CD14-positive monocyte (primary cell): Measurements from ENCODE around the gene TNS4. TPM values are rescaled to one million over a fixed set of nuclear protein-coding genes. Genes with fewer than 3 reads are reported as not detected.

Experiments
- DNase-seq, 3 donors: peaks; one replicate each; pipeline ENCODE4 v3.0.0-alpha.2; 2011 to 2022
- H2AFZ ChIP-seq: 2 replicates; pipeline ENCODE4 v1.6.0; 2012; ENCODE audit warnings: mild to moderate bottlenecking, low read depth, low read length, inconsistent platforms; ENCODE audit not compliant: insufficient read depth, poor library complexity, severe bottlenecking
- H3K27ac ChIP-seq, 2 donors: 1 replicate in 1 of 2; 2 replicates in 1 of 2; pipeline ENCODE4 v1.5.1; 2012 to 2013; ENCODE audit warnings: low read length in 2 of 2, control low read depth in 1 of 2, inconsistent platforms in 1 of 2, low read depth in 1 of 2, mild to moderate bottlenecking in 1 of 2
- H3K27me3 ChIP-seq, 2 donors: one replicate each; pipeline versions ENCODE4 v1.6.0 to v1.6.1; 2011 to 2013; ENCODE audit warnings: low read length in 2 of 2; ENCODE audit not compliant: control insufficient read depth in 2 of 2, insufficient read depth in 2 of 2
- H3K36me3 ChIP-seq, 2 donors: replicated peaks in 1 of 2; 1 replicate in 1 of 2; 2 replicates in 1 of 2; pipeline versions ENCODE4 v1.5.1 to v1.6.1; 2012 to 2013; ENCODE audit warnings: low read length in 2 of 2, control low read depth in 1 of 2, inconsistent platforms in 1 of 2, mild to moderate bottlenecking in 1 of 2; ENCODE audit not compliant: insufficient read depth in 2 of 2, control insufficient read depth in 1 of 2
- H3K4me1 ChIP-seq, 2 donors: 1 replicate in 1 of 2; 2 replicates in 1 of 2; pipeline versions ENCODE4 v1.5.1 to v1.6.1; 2012 to 2013; ENCODE audit warnings: low read length in 2 of 2, control low read depth in 1 of 2, inconsistent platforms in 1 of 2, mild to moderate bottlenecking in 1 of 2, moderate library complexity in 1 of 2; ENCODE audit not compliant: insufficient read depth in 2 of 2, control insufficient read depth in 1 of 2
- H3K4me2 ChIP-seq: replicated peaks from 2 replicates; pipeline ENCODE3; 2012; ENCODE audit warnings: low read length, moderate library complexity, mild to moderate bottlenecking; ENCODE audit not compliant: poor library complexity, severe bottlenecking; ENCODE audit errors: extremely low read depth
- H3K4me3 ChIP-seq, 3 experiments: fragments of 200-600 bp in 1 of 3; sonication (generic) in 1 of 3; replicated peaks in 1 of 3; 1 replicate in 2 of 3; 2 replicates in 1 of 3; pipeline ENCODE4 v1.5.1; 2011 to 2013; ENCODE audit warnings: low read length in 3 of 3, mild to moderate bottlenecking in 3 of 3, control low read depth in 2 of 3, low read depth in 2 of 3, inconsistent platforms in 1 of 3, moderate library complexity in 1 of 3
- H3K79me2 ChIP-seq: 2 replicates; pipeline ENCODE4 v1.6.0; 2012; ENCODE audit warnings: mild to moderate bottlenecking, control low read depth, inconsistent platforms, low read length, moderate library complexity; ENCODE audit not compliant: insufficient read depth
- H3K9ac ChIP-seq: 2 replicates; pipeline ENCODE4 v1.6.0; 2017; ENCODE audit warnings: low read length, mild to moderate bottlenecking; ENCODE audit not compliant: insufficient read depth, poor library complexity, severe bottlenecking
- H3K9me3 ChIP-seq, 2 donors: replicated peaks in 1 of 2; 1 replicate in 1 of 2; 2 replicates in 1 of 2; pipeline versions ENCODE4 v1.5.1 to v1.6.1; 2012 to 2013; ENCODE audit warnings: low read length in 2 of 2, control low read depth in 1 of 2; ENCODE audit not compliant: control insufficient read depth in 1 of 2, insufficient read depth in 1 of 2
- H4K20me1 ChIP-seq: 2 replicates; pipeline ENCODE4 v1.6.0; 2012; ENCODE audit warnings: mild to moderate bottlenecking, low read length, control low read depth, moderate library complexity; ENCODE audit not compliant: insufficient read depth
- H3K27ac Mint-ChIP-seq, 7 donors: one replicate each; pipeline ENCODE4 v1.8.0; 2020; ENCODE audit warnings: mild to moderate bottlenecking in 7 of 7, mixed read lengths in 7 of 7, moderate library complexity in 6 of 7, inconsistent platforms in 2 of 7
- H3K27me3 Mint-ChIP-seq, 3 donors: one replicate each; pipeline ENCODE4 v1.8.0; 2021 to 2022; ENCODE audit warnings: low read depth in 3 of 3, mild to moderate bottlenecking in 3 of 3, mixed read lengths in 3 of 3, moderate library complexity in 3 of 3, inconsistent platforms in 1 of 3
- H3K36me3 Mint-ChIP-seq, 2 donors: one replicate each; pipeline ENCODE4 v1.8.0; 2020; ENCODE audit warnings: mixed read lengths in 2 of 2, inconsistent platforms in 1 of 2, mild to moderate bottlenecking in 1 of 2
- H3K4me1 Mint-ChIP-seq: one replicate; pipeline ENCODE4 v1.8.0; 2020; ENCODE audit warnings: mild to moderate bottlenecking, mixed read lengths
- H3K4me3 Mint-ChIP-seq, 2 donors: one replicate each; pipeline ENCODE4 v1.8.0; 2020; ENCODE audit warnings: mild to moderate bottlenecking in 2 of 2, mixed read lengths in 2 of 2, moderate library complexity in 1 of 2
- H3K9me3 Mint-ChIP-seq, 7 donors: one replicate each; pipeline ENCODE4 v1.8.0; 2020 to 2022; ENCODE audit warnings: mixed read lengths in 7 of 7, mild to moderate bottlenecking in 6 of 7, moderate library complexity in 6 of 7, inconsistent platforms in 2 of 7
- intact Hi-C, 2 donors: fragments of 100-400 bp; cut with micrococcal nuclease; formaldehyde crosslinking; loops; one replicate each; pipeline versions ENCODE4 v1.15.0 to v1.15.1; 2023
- polyA plus RNA-seq, 3 donors: library from polyadenylated mRNA; depleted of rRNA in 1 of 3; unstranded in 2 of 3; stranded (reverse) in 1 of 3; fragments of 300-500 nt in 2 of 3; fragments of >200 nt in 1 of 3; fragmentation: Illumina TruSeq in 2 of 3; gene quantifications; 1 replicate in 2 of 3; 2 replicates in 1 of 3; pipeline ENCODE4 v1.2.3, GENCODE V29; 2012 to 2021
- TF ChIP-seq, protein P1 (sequence below): fragments of 200-600 bp; IDR thresholded peaks from one replicate; pipeline ENCODE4 v1.8.0; 2022; ENCODE audit warnings: antibody characterized with exemption, mild to moderate bottlenecking

TNS4 gene
- polyA plus RNA-seq, 3 donors = not detected

DNA sequence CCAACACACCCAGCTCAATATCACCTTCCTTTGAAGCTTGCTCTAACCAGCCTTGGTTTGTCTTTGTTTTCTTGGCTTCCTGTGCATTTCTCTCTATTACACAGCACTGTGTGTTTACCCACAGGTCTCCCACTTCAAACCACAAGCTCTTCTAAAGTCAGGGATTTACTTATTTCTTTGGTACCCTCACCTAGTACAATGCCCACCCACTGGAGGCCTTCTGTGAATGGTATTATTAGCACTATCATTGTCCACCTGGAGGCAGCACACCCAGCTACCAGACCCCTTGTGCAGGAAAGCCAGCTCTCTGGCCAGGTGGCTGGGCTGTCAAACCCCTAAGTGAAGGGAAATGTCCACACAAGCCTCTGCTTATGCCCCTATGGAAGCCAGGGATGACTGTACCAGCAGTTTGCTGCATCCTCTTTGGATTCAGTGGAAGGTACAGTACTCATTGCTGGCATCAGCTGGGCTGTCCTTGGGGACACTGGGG is 74.4 kb downstream of the TNS4 start:
- Histone ChIP-seq H4K20me1 (no peaks in the 10 kb centered on the region), H3K4me3 (no peak overlapping the region), H3K9me3 (no peaks in the 10 kb centered on the region), H3K9ac (no peak overlapping the region), H3K4me1 (peaks cover 0 to 10% of the 10 kb centered on the region in 2 donors), H3K27me3 (no peaks in the 10 kb centered on the region), H3K79me2 (no peaks in the 10 kb centered on the region), H3K36me3 (no peaks in the 10 kb centered on the region), H3K4me2 (no peak overlapping the region), H3K27ac (no peak overlapping the region), H2AFZ (no peak overlapping the region)
- TF ChIP-seq, protein P1, sequence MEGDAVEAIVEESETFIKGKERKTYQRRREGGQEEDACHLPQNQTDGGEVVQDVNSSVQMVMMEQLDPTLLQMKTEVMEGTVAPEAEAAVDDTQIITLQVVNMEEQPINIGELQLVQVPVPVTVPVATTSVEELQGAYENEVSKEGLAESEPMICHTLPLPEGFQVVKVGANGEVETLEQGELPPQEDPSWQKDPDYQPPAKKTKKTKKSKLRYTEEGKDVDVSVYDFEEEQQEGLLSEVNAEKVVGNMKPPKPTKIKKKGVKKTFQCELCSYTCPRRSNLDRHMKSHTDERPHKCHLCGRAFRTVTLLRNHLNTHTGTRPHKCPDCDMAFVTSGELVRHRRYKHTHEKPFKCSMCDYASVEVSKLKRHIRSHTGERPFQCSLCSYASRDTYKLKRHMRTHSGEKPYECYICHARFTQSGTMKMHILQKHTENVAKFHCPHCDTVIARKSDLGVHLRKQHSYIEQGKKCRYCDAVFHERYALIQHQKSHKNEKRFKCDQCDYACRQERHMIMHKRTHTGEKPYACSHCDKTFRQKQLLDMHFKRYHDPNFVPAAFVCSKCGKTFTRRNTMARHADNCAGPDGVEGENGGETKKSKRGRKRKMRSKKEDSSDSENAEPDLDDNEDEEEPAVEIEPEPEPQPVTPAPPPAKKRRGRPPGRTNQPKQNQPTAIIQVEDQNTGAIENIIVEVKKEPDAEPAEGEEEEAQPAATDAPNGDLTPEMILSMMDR = no peak
- peaks cover 0 to 9% (median 3%) of the 10 kb centered on the region in 3 donors for H3K27me3 Mint-ChIP-seq
- peaks cover 22% of the 10 kb centered on the region for H3K4me1 Mint-ChIP-seq
- peak overlapping the region in 1 of 7 donors; percentile 20 for H3K27ac Mint-ChIP-seq
- H3K4me3 Mint-ChIP-seq = no peak overlapping the region
- intact Hi-C loops = no loop called here
- peaks cover 0 to 4% (median 0%) of the 10 kb centered on the region in 7 donors for H3K9me3 Mint-ChIP-seq
- no peak for DNase-seq
- H3K36me3 Mint-ChIP-seq = no peaks in the 10 kb centered on the region

Other genes with a start within 250 kb of the TNS4 start
- under 1 TPM in 2 of 3 donors, not detected in 1; 0.11 to 0.21 TPM for gene CDC6, start 213.7 kb downstream of the TNS4 start, polyA plus RNA-seq
- gene RARA, start 192.4 kb downstream of the TNS4 start, polyA plus RNA-seq = 10 to 100 TPM; 14.9 to 63.9 (median 29.4) TPM
- gene GJD3, start 136.9 kb downstream of the TNS4 start, polyA plus RNA-seq = not detected
- under 1 TPM; 0.01 to 0.94 (median 0.28) TPM for gene TOP2A, start 83.7 kb downstream of the TNS4 start, polyA plus RNA-seq
- gene IGFBP4, start 58.2 kb downstream of the TNS4 start, polyA plus RNA-seq = under 1 TPM in 2 of 3 donors, not detected in 1; 0.04 to 0.15 TPM
- 1 to 10 TPM in 2 of 3 donors, under 1 TPM in 1; 0.15 to 2.1 (median 1.2) TPM for gene CCR7, start 63.8 kb upstream of the TNS4 start, polyA plus RNA-seq
- gene SMARCE1, start 146.2 kb upstream of the TNS4 start, polyA plus RNA-seq = 100 to 1,000 TPM in 2 of 3 donors, 10 to 100 TPM in 1; 18.6 to 127 (median 119) TPM
- gene KRT222, start 163.6 kb upstream of the TNS4 start, polyA plus RNA-seq = not detected
- not detected for gene KRT24, start 202.1 kb upstream of the TNS4 start, polyA plus RNA-seq